Measurements from ENCODE around the gene GPN3. TPM values are rescaled to one million over a fixed set of nuclear protein-coding genes. Genes with fewer than 3 reads are reported as not detected.

The GPN3 gene
- total and polyA plus RNA-seq, 2 of the 4 experiments (the other 2 are of a cell fraction): 7.7 to 14.9 TPM

- peak; percentile 87 for TF ChIP-seq POLR2A (IDR thresholded peaks at IDR 0.05; ENCODE audit: low read depth, low read length)
- TF ChIP-seq MXI1 (IDR thresholded peaks at IDR 0.05; ENCODE audit: borderline replicate concordance, low read depth, low read length): peak; percentile 98
- TF ChIP-seq NFE2L2 (IDR thresholded peaks at IDR 0.05; ENCODE audit: low read depth, low read length): no peak
- TF ChIP-seq RFX5 (IDR thresholded peaks at IDR 0.05; ENCODE audit: low read depth, low read length): no peak
- TF ChIP-seq, protein P1, sequence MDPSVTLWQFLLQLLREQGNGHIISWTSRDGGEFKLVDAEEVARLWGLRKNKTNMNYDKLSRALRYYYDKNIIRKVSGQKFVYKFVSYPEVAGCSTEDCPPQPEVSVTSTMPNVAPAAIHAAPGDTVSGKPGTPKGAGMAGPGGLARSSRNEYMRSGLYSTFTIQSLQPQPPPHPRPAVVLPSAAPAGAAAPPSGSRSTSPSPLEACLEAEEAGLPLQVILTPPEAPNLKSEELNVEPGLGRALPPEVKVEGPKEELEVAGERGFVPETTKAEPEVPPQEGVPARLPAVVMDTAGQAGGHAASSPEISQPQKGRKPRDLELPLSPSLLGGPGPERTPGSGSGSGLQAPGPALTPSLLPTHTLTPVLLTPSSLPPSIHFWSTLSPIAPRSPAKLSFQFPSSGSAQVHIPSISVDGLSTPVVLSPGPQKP (IDR thresholded peaks at IDR 0.05; ENCODE audit: borderline replicate concordance, low read depth, low read length): no peak
Observed at GRCh38 chr12:110403146-110403975, 64.7 kb downstream of the GPN3 start, which contains the start of gene ANAPC7 (continued).

Small RNA genes lying within 50 kb of the gene (microRNA-seq; reads per million reads assigned to microRNA genes)
- gene RF00278 (ENCODE audit: insufficient read depth, insufficient read length): not detected

Small RNA genes lying within 50 kb of the gene (small RNA-seq; reads per million reads assigned to genes)
- gene RF00278: 0 reads per million in 5 experiments

Other genes starting within 250 kb of the GPN3 start
- 225 and 230 TPM in 2 replicates for gene ATP2A2, start 187.0 kb downstream of the GPN3 start, total RNA-seq (2012; rRNA removed)
- 148 and 166 TPM in 2 replicates for gene ATP2A2, start 187.0 kb downstream of the GPN3 start, polyA plus RNA-seq (2012; rRNA removed)
- 57.9 and 61.4 TPM in 2 replicates for gene ANAPC7, start 64.5 kb downstream of the GPN3 start, total RNA-seq (2012; rRNA removed)
- 38.7 and 46.4 TPM in 2 replicates for gene ANAPC7, start 64.5 kb downstream of the GPN3 start, polyA plus RNA-seq (2012; rRNA removed)
- gene ARPC3, start 17.9 kb downstream of the GPN3 start, total RNA-seq (2012; rRNA removed): 204 and 234 TPM in 2 replicates
- gene ARPC3, start 17.9 kb downstream of the GPN3 start, polyA plus RNA-seq (2012; rRNA removed): 85.6 and 192 TPM in 2 replicates
- 14.0 and 18.9 TPM in 2 replicates for gene FAM216A, start 588 bp upstream of the GPN3 start, total RNA-seq (2012; rRNA removed)
- 31.1 and 31.4 TPM in 2 replicates for gene FAM216A, start 588 bp upstream of the GPN3 start, polyA plus RNA-seq (2012; rRNA removed)
- gene VPS29, start 33.9 kb upstream of the GPN3 start, total RNA-seq (2012; rRNA removed): 102 and 150 TPM in 2 replicates
- 116 and 122 TPM in 2 replicates for gene VPS29, start 33.9 kb upstream of the GPN3 start, polyA plus RNA-seq (2012; rRNA removed)
- gene RAD9B, start 34.1 kb upstream of the GPN3 start, total RNA-seq (2012; rRNA removed): 0.18 and 0.56 TPM in 2 replicates
- 0.09 TPM in 2 replicates for gene RAD9B, start 34.1 kb upstream of the GPN3 start, polyA plus RNA-seq (2012; rRNA removed)
- 4.1 and 4.7 TPM in 2 replicates for gene PPTC7, start 115.1 kb upstream of the GPN3 start, total RNA-seq (2012; rRNA removed)
- 5.9 and 6.8 TPM in 2 replicates for gene PPTC7, start 115.1 kb upstream of the GPN3 start, polyA plus RNA-seq (2012; rRNA removed)
- gene TCTN1, start 145.9 kb upstream of the GPN3 start, total RNA-seq (2012; rRNA removed): 11.1 and 11.7 TPM in 2 replicates
- gene TCTN1, start 145.9 kb upstream of the GPN3 start, polyA plus RNA-seq (2012; rRNA removed): 17.5 and 18.8 TPM in 2 replicates
- gene HVCN1, start 220.9 kb upstream of the GPN3 start, total RNA-seq (2012; rRNA removed): 1.4 and 2.0 TPM in 2 replicates
- 1.3 and 1.9 TPM in 2 replicates for gene HVCN1, start 220.9 kb upstream of the GPN3 start, polyA plus RNA-seq (2012; rRNA removed)

Measured in IMR-90 (cell line).